Panc1 (cell line): ENCODE data around the gene CLEC18B. TPM values are rescaled to one million over a fixed set of nuclear protein-coding genes. Genes with fewer than 3 reads are reported as not detected.
"Not testable (repeated sequence)": the region's sequence is repeated elsewhere in the genome, so short reads cannot be mapped to it uniquely, and the experiment has no call there.

ENCODE experiments used
- ATAC-seq: fragments of 200-7000 bp; cut with Tn5 transposase; 2 replicates; pipeline ENCODE4 v1.9.1; 2020; ENCODE audit warnings: mild to moderate bottlenecking, moderate library complexity
- BruUV-seq: library from RNA; stranded (reverse); fragments of 400-500 nt; replicated peaks from 2 replicates; lab custom pipeline; 2021; lab: Mats Ljungman, UMichigan
- CTCF ChIA-PET: fragments of 300-600 bp; sonication (Branson Sonifier 250); formaldehyde crosslinking; loops from one replicate; lab custom pipeline; 2022; ENCODE audit warnings: antibody characterized with exemption; lab: Charles Lee
- POLR2A ChIA-PET: fragments of 300-600 bp; sonication (Branson Sonifier 250); formaldehyde crosslinking; loops from one replicate; lab custom pipeline; 2022; ENCODE audit warnings: antibody characterized with exemption; lab: Charles Lee
- DNase-seq: peaks from one replicate; pipeline ENCODE4 v3.0.0-alpha.2; 2010; ENCODE audit warnings: low read depth, low spot score
- H3K27ac ChIP-seq: 2 replicates; pipeline ENCODE4 v1.5.1; 2011; ENCODE audit warnings: mild to moderate bottlenecking, low read length, inconsistent platforms
- H3K27me3 ChIP-seq: fragments of 200-500 bp; sonication (Bioruptor generic); 2 replicates; pipeline ENCODE4 v1.6.0; 2014; ENCODE audit warnings: low read length, inconsistent platforms; ENCODE audit not compliant: control insufficient read depth, insufficient read depth
- H3K36me3 ChIP-seq: fragments of 200-500 bp; sonication (Bioruptor generic); 2 replicates; pipeline ENCODE4 v1.5.1; 2014; ENCODE audit warnings: inconsistent platforms, mild to moderate bottlenecking, low read length, moderate library complexity; ENCODE audit not compliant: control insufficient read depth, insufficient read depth
- H3K4me1 ChIP-seq: 2 replicates; pipeline ENCODE4 v1.5.1; 2011; ENCODE audit warnings: inconsistent platforms, mild to moderate bottlenecking, low read length, moderate library complexity; ENCODE audit not compliant: control insufficient read depth, insufficient read depth
- H3K4me3 ChIP-seq, 2 experiments: 2 replicates each; pipeline ENCODE4 v1.5.1; 2011 to 2012; ENCODE audit warnings: low read depth in 2 of 2, low read length in 2 of 2, mild to moderate bottlenecking in 2 of 2, inconsistent platforms in 1 of 2, moderate library complexity in 1 of 2
- H3K9me3 ChIP-seq: fragments of 200-500 bp; sonication (Bioruptor generic); 2 replicates; pipeline ENCODE4 v1.5.1; 2014; ENCODE audit warnings: low read depth, mild to moderate bottlenecking, inconsistent platforms, low read length, moderate library complexity; ENCODE audit not compliant: control insufficient read depth, insufficient read depth
- in situ Hi-C: cut with HindIII; loops from 2 replicates; pipeline ENCODE4 v1.10.0; 2016; ENCODE audit warnings: low sequenced_read_pairs, low pct_unique_long_range_greater_than_20kb
- intact Hi-C: fragments of 100-400 bp; cut with micrococcal nuclease; formaldehyde crosslinking; loops from one replicate; pipeline ENCODE4 v1.10.0; 2022; ENCODE audit not compliant: unreplicated experiment
- total RNA-seq: library from RNA; stranded (reverse); gene quantifications from one replicate; pipeline ENCODE4 v1.2.1, GENCODE V29; 2021; ENCODE audit not compliant: unreplicated experiment

CLEC18B gene
- total RNA-seq, 1 experiment from 2014 or later: not detected

GRCh38 chr16:74423721-74424120, 2.4 kb upstream of the CLEC18B start:
- intact Hi-C loops, H3K4me3 ChIP-seq, BruUV-seq, in situ Hi-C loops, H3K9me3 ChIP-seq, CTCF ChIA-PET, POLR2A ChIA-PET, ATAC-seq, H3K27me3 ChIP-seq, DNase-seq, H3K27ac ChIP-seq, H3K4me1 ChIP-seq, H3K36me3 ChIP-seq: not testable (repeated sequence)

GRCh38 chr16:74422086-74422485, 808 bp upstream of the CLEC18B start:
- H3K27ac ChIP-seq, ATAC-seq, BruUV-seq, H3K27me3 ChIP-seq, H3K4me3 ChIP-seq, H3K4me1 ChIP-seq, H3K9me3 ChIP-seq, POLR2A ChIA-PET, H3K36me3 ChIP-seq, CTCF ChIA-PET, in situ Hi-C loops, intact Hi-C loops, DNase-seq: not testable (repeated sequence)

DNA sequence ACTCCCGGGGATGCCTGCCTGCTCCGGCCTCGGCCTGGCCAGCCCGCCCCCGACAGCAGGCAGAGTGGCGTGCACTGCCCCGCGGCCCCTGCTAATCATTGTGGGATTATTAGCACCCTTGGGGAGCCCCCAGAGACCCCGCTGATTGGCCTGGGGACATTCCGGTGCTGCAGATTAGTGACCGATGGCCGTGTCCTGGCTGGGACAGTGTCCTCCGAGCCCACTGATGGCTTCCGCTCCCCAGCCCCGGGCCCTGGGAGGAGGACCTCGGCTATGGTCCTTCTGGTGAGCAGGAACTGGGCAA, 156 bp upstream of the CLEC18B start:
- H3K4me3 ChIP-seq: not testable (repeated sequence)

GRCh38 chr16:74419811-74420210, 1.5 kb downstream of the CLEC18B start:
- H3K36me3 ChIP-seq, BruUV-seq, H3K9me3 ChIP-seq, in situ Hi-C loops, POLR2A ChIA-PET, H3K27ac ChIP-seq, DNase-seq, intact Hi-C loops, ATAC-seq, H3K27me3 ChIP-seq, CTCF ChIA-PET, H3K4me3 ChIP-seq, H3K4me1 ChIP-seq: not testable (repeated sequence)

More for the DNA sequence above, 156 bp upstream of the CLEC18B start:
- intact Hi-C loops, DNase-seq, H3K27me3 ChIP-seq, H3K9me3 ChIP-seq, H3K4me1 ChIP-seq, POLR2A ChIA-PET, ATAC-seq, H3K36me3 ChIP-seq, in situ Hi-C loops, BruUV-seq, H3K27ac ChIP-seq, CTCF ChIA-PET: not testable (repeated sequence)

- BruUV-seq, ATAC-seq, H3K4me1 ChIP-seq, intact Hi-C loops, DNase-seq, CTCF ChIA-PET, H3K27me3 ChIP-seq, H3K27ac ChIP-seq, H3K9me3 ChIP-seq, POLR2A ChIA-PET, H3K4me3 ChIP-seq, H3K36me3 ChIP-seq, in situ Hi-C loops: not testable (repeated sequence)
These were observed 3.4 kb downstream of the CLEC18B start for GRCh38 chr16:74417897-74418296.

DNA sequence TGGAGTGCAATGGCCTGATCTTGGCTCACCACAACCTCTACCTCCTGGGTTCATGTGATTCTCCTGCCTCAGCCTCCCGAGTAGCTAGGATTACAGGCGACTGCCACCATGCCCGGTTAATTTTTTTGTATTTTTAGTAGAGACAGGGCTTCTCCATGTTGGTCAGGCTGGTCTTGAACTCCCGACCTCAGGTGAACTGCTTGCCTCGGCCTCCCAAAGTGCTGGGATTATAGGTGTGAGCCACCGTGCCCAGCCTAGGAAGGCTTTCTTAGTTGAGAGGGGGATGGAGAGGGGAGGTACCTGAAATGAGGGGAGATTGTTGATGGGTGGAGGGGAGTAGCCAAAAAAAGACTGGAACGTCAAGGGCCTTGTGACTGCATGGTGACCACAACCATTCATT, 7.4 kb downstream of the CLEC18B start:
- POLR2A ChIA-PET, H3K36me3 ChIP-seq, in situ Hi-C loops, BruUV-seq, H3K9me3 ChIP-seq, H3K4me1 ChIP-seq, DNase-seq, H3K27me3 ChIP-seq, H3K27ac ChIP-seq, CTCF ChIA-PET, intact Hi-C loops, H3K4me3 ChIP-seq, ATAC-seq: not testable (repeated sequence)

DNA sequence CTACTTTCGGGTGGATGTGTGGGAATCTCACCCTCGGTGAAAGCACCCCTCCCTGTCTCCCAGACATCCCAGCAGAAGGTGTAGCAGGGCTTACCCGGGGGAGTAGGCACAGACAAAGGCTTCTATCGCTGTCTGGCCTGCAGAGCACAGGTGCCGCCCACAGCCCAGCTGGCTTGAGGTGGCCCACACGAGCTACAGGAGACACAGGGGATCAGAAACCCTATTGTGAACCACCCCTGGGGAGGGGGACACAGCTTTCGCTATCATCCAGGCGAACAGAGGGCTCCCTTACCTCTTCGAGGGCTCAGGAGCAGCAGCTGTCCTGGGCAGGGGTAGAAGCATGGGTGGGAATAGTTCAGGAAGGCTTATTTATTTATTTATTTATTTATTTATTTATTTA, 7.8 kb downstream of the CLEC18B start:
- H3K4me1 ChIP-seq, CTCF ChIA-PET, DNase-seq, in situ Hi-C loops, H3K27me3 ChIP-seq, H3K36me3 ChIP-seq, H3K27ac ChIP-seq, POLR2A ChIA-PET, H3K9me3 ChIP-seq, ATAC-seq, BruUV-seq, H3K4me3 ChIP-seq, intact Hi-C loops: not testable (repeated sequence)
